HepG2 (cell line): ENCODE measurements around the gene CLIP2. TPM values are rescaled to one million over a fixed set of nuclear protein-coding genes. Genes with fewer than 3 reads are reported as not detected.

Experiments
- ATAC-seq: fragments of 200-7000 bp; cut with Tn5 transposase; 3 replicates; pipeline ENCODE4 v1.9.1; 2020; ENCODE audit warnings: mild to moderate bottlenecking, moderate library complexity
- BruUV-seq: library from RNA; stranded (reverse); fragments of 400-500 nt; replicated peaks from 2 replicates; lab custom pipeline; 2021; lab: Mats Ljungman, UMichigan
- CTCF ChIA-PET: fragments of 300-600 bp; formaldehyde crosslinking; extraction: SDS; loops from one replicate; lab custom pipeline; 2021; ENCODE audit warnings: low total read pairs, inconsistent platforms, low intra/inter-chr PET ratio; lab: Yijun Ruan, JAX
- POLR2A ChIA-PET: fragments of 350-600 bp; sonication (Branson Sonifier 250); formaldehyde crosslinking; loops from one replicate; lab custom pipeline; 2020; ENCODE audit warnings: antibody characterized with exemption, inconsistent platforms; lab: Yijun Ruan, JAX
- DNase-seq: peaks from one replicate; pipeline ENCODE4 v3.0.0-alpha.2; 2015; ENCODE audit warnings: low spot score
- FAIRE-seq: peaks from 3 replicates; lab custom pipeline; 2011; peaks lifted over from hg19 to GRCh38; lab: Jason Lieb, UNC
- H2AFZ ChIP-seq: one replicate; pipeline ENCODE4 v1.6.1; 2011; ENCODE audit warnings: low read length, inconsistent platforms
- H3K27ac ChIP-seq: fragments of 300-600 bp; 3 replicates; pipeline ENCODE4 v1.8.0; 2011; ENCODE audit warnings: mixed run types, mild to moderate bottlenecking, mixed read lengths, low read length, inconsistent platforms; ENCODE audit not compliant: insufficient read depth; ENCODE audit errors: extremely low read length
- H3K27me3 ChIP-seq, 2 experiments: fragments of 200-600 bp in 1 of 2; 2 replicates in 1 of 2; 3 replicates in 1 of 2; pipeline versions ENCODE4 v1.6.0 to v1.8.0; 2011; ENCODE audit warnings: low read length in 2 of 2, mild to moderate bottlenecking in 2 of 2, moderate library complexity in 2 of 2, inconsistent platforms in 1 of 2; ENCODE audit not compliant: insufficient read depth in 2 of 2, control insufficient read depth in 1 of 2
- H3K36me3 ChIP-seq, 2 experiments: fragments of 200-600 bp in 1 of 2; replicated peaks in 1 of 2; 2 replicates in 1 of 2; 3 replicates in 1 of 2; pipeline versions ENCODE4 v1.5.1 to v1.8.0; 2011; ENCODE audit warnings: low read length in 2 of 2, inconsistent platforms in 1 of 2; ENCODE audit not compliant: insufficient read depth in 2 of 2, control insufficient read depth in 1 of 2
- H3K4me1 ChIP-seq: 2 replicates; pipeline ENCODE4 v1.5.1; 2012; ENCODE audit warnings: low read length, inconsistent platforms; ENCODE audit not compliant: insufficient read depth
- H3K4me2 ChIP-seq: 2 replicates; pipeline ENCODE4 v1.6.0; 2011; ENCODE audit warnings: low read depth, low read length, inconsistent platforms
- H3K4me3 ChIP-seq, 3 experiments: fragments of 200-600 bp in 1 of 3; sonication (generic), shearing (Covaris generic) in 1 of 3; replicated peaks in 1 of 3; 2 replicates each; pipeline ENCODE4 v1.5.1; 2011 to 2016; ENCODE audit warnings: low read length in 3 of 3, inconsistent platforms in 2 of 3, low read depth in 2 of 3, mild to moderate bottlenecking in 2 of 3, control low read depth in 1 of 3, mixed read lengths in 1 of 3; ENCODE audit not compliant: insufficient read depth in 1 of 3
- H3K79me2 ChIP-seq: one replicate; pipeline ENCODE4 v1.6.1; 2011; ENCODE audit warnings: low read length, inconsistent platforms; ENCODE audit not compliant: insufficient read depth
- H3K9ac ChIP-seq: 2 replicates; pipeline ENCODE4 v1.6.0; 2011; ENCODE audit warnings: mild to moderate bottlenecking, low read depth, low read length, inconsistent platforms; ENCODE audit not compliant: insufficient read depth
- H3K9me3 ChIP-seq: 2 replicates; pipeline ENCODE4 v1.5.1; 2012; ENCODE audit warnings: mild to moderate bottlenecking, low read length
- H4K20me1 ChIP-seq: 2 replicates; pipeline ENCODE4 v1.6.0; 2011; ENCODE audit warnings: inconsistent platforms, mild to moderate bottlenecking, low read length, moderate library complexity; ENCODE audit not compliant: insufficient read depth
- BCL3 ChIP-seq: sonication (generic); formaldehyde crosslinking; IDR thresholded peaks from 2 replicates; pipeline ENCODE4 v1.5.1; 2020; ENCODE audit warnings: mild to moderate bottlenecking, missing genetic modification reagents, moderate library complexity
- EZH2 ChIP-seq: conservative IDR thresholded peaks from 2 replicates; pipeline ENCODE4 v1.6.1; 2012; ENCODE audit warnings: mild to moderate bottlenecking, low read depth, low read length, moderate library complexity
- FOSL2 ChIP-seq: sonication (generic); formaldehyde crosslinking; IDR thresholded peaks from 2 replicates; pipeline ENCODE4 v1.4.0; 2020; ENCODE audit warnings: missing genetic modification reagents
- GATAD2A ChIP-seq: IDR thresholded peaks from 2 replicates; pipeline ENCODE4 v1.6.1; 2016
- HNF4A ChIP-seq: sonication (generic); formaldehyde crosslinking; IDR thresholded peaks from 2 replicates; pipeline ENCODE4 v1.4.0; 2020; ENCODE audit warnings: missing genetic modification reagents
- IKZF5 ChIP-seq: IDR thresholded peaks from 2 replicates; pipeline ENCODE4 v1.6.1; 2018; ENCODE audit warnings: missing genetic modification reagents, mild to moderate bottlenecking, missing compliant biosample characterization
- ISX ChIP-seq: sonication (generic); formaldehyde crosslinking; conservative IDR thresholded peaks from 2 replicates; pipeline ENCODE4 v1.5.0; 2020; ENCODE audit warnings: missing genetic modification reagents
- KDM2A ChIP-seq: sonication (generic); formaldehyde crosslinking; IDR thresholded peaks from 2 replicates; pipeline ENCODE4 v1.4.0; 2020; ENCODE audit warnings: low read depth, missing genetic modification reagents, borderline replicate concordance
- LCORL ChIP-seq, 2 experiments: fragments of 450-650 bp in 1 of 2; sonication (generic) in 1 of 2; formaldehyde crosslinking in 1 of 2; IDR thresholded peaks; 2 replicates each; pipeline versions ENCODE4 v1.5.0 to v1.6.1; 2017 to 2020; ENCODE audit warnings: antibody characterized with exemption in 1 of 2, missing genetic modification reagents in 1 of 2
- PATZ1 ChIP-seq: sonication (generic); formaldehyde crosslinking; IDR thresholded peaks from 2 replicates; pipeline ENCODE4 v1.4.0; 2020; ENCODE audit warnings: missing genetic modification reagents
- SMC3 ChIP-seq: IDR thresholded peaks from 2 replicates; pipeline ENCODE4 v1.6.1; 2011; ENCODE audit warnings: low read length, improper control_type of control experiment
- XRCC5 ChIP-seq: fragments of 200-400 bp; formaldehyde crosslinking; optimal IDR thresholded peaks from 2 replicates; pipeline ENCODE3; 2017; ENCODE audit warnings: mild to moderate bottlenecking, low read length
- ZBTB4 ChIP-seq: sonication (generic); formaldehyde crosslinking; IDR thresholded peaks from 2 replicates; pipeline ENCODE4 v1.4.0; 2020; ENCODE audit warnings: missing genetic modification reagents, mild to moderate bottlenecking, borderline replicate concordance
- ZNF557 ChIP-seq: sonication (generic); formaldehyde crosslinking; IDR thresholded peaks from 2 replicates; pipeline ENCODE4 v1.4.0; 2020; ENCODE audit warnings: missing genetic modification reagents
- ZNF720 ChIP-seq: sonication (generic); formaldehyde crosslinking; IDR thresholded peaks from 2 replicates; pipeline ENCODE4 v1.4.0; 2020; ENCODE audit warnings: missing genetic modification reagents
- WGBS: methylation state at CpG from one replicate; pipeline ENCODE4 v1.1.6; 2017; ENCODE audit warnings: low lambda C conversion rate; 5-methylcytosine and 5-hydroxymethylcytosine counted together
- in situ Hi-C: cut with HindIII; loops from 2 replicates; pipeline ENCODE4 v1.10.0; 2017; ENCODE audit warnings: low pct_unique_long_range_greater_than_20kb; ENCODE audit not compliant: extremely low pct_ligation_motif_present
- intact Hi-C: fragments of 100-400 bp; cut with micrococcal nuclease; formaldehyde crosslinking; loops from one replicate; pipeline ENCODE4 v1.10.0; 2022; ENCODE audit not compliant: unreplicated experiment
- polyA plus RNA-seq, 8 experiments: library from polyadenylated mRNA; depleted of rRNA in 3 of 8; stranded (reverse) in 7 of 8; unstranded in 1 of 8; fragments of >200 nt; fragmentation: Illumina TruSeq in 4 of 8; extraction: Trizol in 4 of 8; gene quantifications; 2 replicates each; pipeline versions ENCODE4 v1.2.1 to v1.2.3, GENCODE V29; 2011 to 2016; ENCODE audit warnings: low read depth in 4 of 8, missing spikeins in 1 of 8, mixed read lengths in 1 of 8; ENCODE audit not compliant: insufficient read depth in 1 of 8
- total RNA-seq, 5 experiments: library from RNA; depleted of rRNA; stranded (reverse); fragments of >200 nt; fragmentation: Illumina TruSeq; extraction: Trizol; gene quantifications; 2 replicates each; pipeline ENCODE4 v1.2.3, GENCODE V29; 2016; ENCODE audit warnings: low read depth in 1 of 5

CLIP2 gene
- total and polyA plus RNA-seq, 2 of the 13 experiments (the other 11 are each of a cell fraction or from before 2014, with no cell fraction given): 6.5 to 17.4 TPM

GRCh38 chr7:74275401-74275881, 13.8 kb upstream of the CLIP2 start (continued):
- TF ChIP-seq PATZ1 (CRISPR knock-in tag): 0 out of 2 replicates have a peak, but pooled peaks have one; percentile 34
- peak; percentile 42; the same call in 1 of the 2 replicates for TF ChIP-seq GATAD2A (CRISPR knock-in tag)
- peak; percentile 50; the same call in 1 of the 2 replicates for TF ChIP-seq KDM2A
- peak; percentile 51 for TF ChIP-seq XRCC5
- TF ChIP-seq ZNF557: no peak
- peak; percentile 31; the same call in 1 of the 2 replicates for TF ChIP-seq HNF4A (CRISPR knock-in tag)
- peak; percentile 45; the same call in 1 of the 2 replicates for TF ChIP-seq FOSL2 (CRISPR knock-in tag)
- peak; percentile 51; the same call in 1 of the 2 replicates for TF ChIP-seq ZBTB4

- Histone ChIP-seq H3K79me2 (no peaks in the 10 kb centered on the region), H3K27ac (no peak overlapping the region), H3K4me3 (no peak overlapping the region), H4K20me1 (no peaks in the 10 kb centered on the region), H3K36me3 (no peaks in the 10 kb centered on the region), H2AFZ (no peak overlapping the region), H3K4me1 (peaks cover 50% of the 10 kb centered on the region), H3K9ac (no peak overlapping the region), H3K27me3 (peaks cover 0 to under 1% of the 10 kb centered on the region in 2 experiments; a peak in 1 of 5 replicates), H3K4me2 (no peak overlapping the region), H3K9me3 (no peaks in the 10 kb centered on the region)
- no TSS peak for BruUV-seq
- WGBS: 65% methylated on average over 4 of the region's 4 CpGs
- CTCF ChIA-PET: no interaction called here
- intact Hi-C loops: no loop called here
- in situ Hi-C loops: no loop called here
- ATAC-seq (no peak), FAIRE-seq (no peak), DNase-seq (no peak)
- POLR2A ChIA-PET: interaction anchor here (3.8 kb wide), 1 partner anchor 13 kb away, joined by 43 read pairs; the partner anchor contains the start of gene CLIP2
- no peak for TF ChIP-seq ISX (CRISPR knock-in tag)
- TF ChIP-seq ZNF720 (CRISPR knock-in tag): no peak
- TF ChIP-seq EZH2: no peak
- no peak for TF ChIP-seq IKZF5 (CRISPR knock-in tag)
- TF ChIP-seq SMC3: no peak
- TF ChIP-seq LCORL (IDR thresholded peaks at IDR 0.05): no peak
- TF ChIP-seq LCORL (CRISPR knock-in tag; IDR thresholded peaks at IDR 0.05): no peak
- no peak for TF ChIP-seq BCL3
Measured at GRCh38 chr7:74277636-74278035, 11.6 kb upstream of the CLIP2 start.
